HG03196 (cell line): ENCODE results near the gene CALY.

Experiments used
- ATAC-seq: cut with Tn5 transposase; IDR thresholded peaks from one replicate; pipeline ENCODE4 v1.9.1; 2021; ENCODE audit not compliant: unreplicated experiment

CALY gene

GRCh38 chr10:133293810-133294119, 42.9 kb downstream of the CALY start:
- ATAC-seq: no peak

- no peak for ATAC-seq
Observed at GRCh38 chr10:133292919-133293809, 43.5 kb downstream of the CALY start.

- ATAC-seq: no peak
Observed at GRCh38 chr10:133289761-133290160, 46.9 kb downstream of the CALY start.

GRCh38 chr10:133287832-133288500, 48.7 kb downstream of the CALY start:
- no peak for ATAC-seq

- no peak for ATAC-seq
Observed at GRCh38 chr10:133286366-133286765, 50.3 kb downstream of the CALY start.

GRCh38 chr10:133285217-133285616, 51.5 kb downstream of the CALY start:
- no peak for ATAC-seq

GRCh38 chr10:133283931-133284330, 52.8 kb downstream of the CALY start:
- ATAC-seq: no peak

- ATAC-seq: no peak
Observed at GRCh38 chr10:133282846-133283390, 53.8 kb downstream of the CALY start.

GRCh38 chr10:133281628-133282372, 54.9 kb downstream of the CALY start:
- ATAC-seq: no peak

- no peak for ATAC-seq
Observed at GRCh38 chr10:133281084-133281483, 55.6 kb downstream of the CALY start.

GRCh38 chr10:133280391-133281059, 56.2 kb downstream of the CALY start:
- no peak for ATAC-seq

GRCh38 chr10:133279326-133280226, 57.1 kb downstream of the CALY start:
- no peak for ATAC-seq

GRCh38 chr10:133278577-133279265, 58.0 kb downstream of the CALY start:
- ATAC-seq: peak; percentile 42

GRCh38 chr10:133277993-133278576, 58.6 kb downstream of the CALY start:
- ATAC-seq: no peak

- ATAC-seq: no peak
Observed at GRCh38 chr10:133277277-133277992, 59.3 kb downstream of the CALY start.

GRCh38 chr10:133276435-133277201, 60.1 kb downstream of the CALY start, which contains the start of gene ADAM8:
ADAM8 (minus strand) TSS chr10:133276868; CDS start chr10:133276817, 51 bp downstream.
- ATAC-seq: peak; percentile 30

GRCh38 chr10:133276100-133276434, 60.6 kb downstream of the CALY start:
- no peak for ATAC-seq
